GM13976 (cell line): ENCODE results near the gene LAMB1.

Experiments used
- DNase-seq: peaks from one replicate; pipeline ENCODE4 v3.0.0; 2012; ENCODE audit warnings: low spot score
- in situ Hi-C: fragments of 300-500 bp; cut with MboI; formaldehyde crosslinking; loops from one replicate; pipeline ENCODE4 v1.12.0; 2022; ENCODE audit warnings: low sequenced_read_pairs, mixed read lengths, inconsistent platforms; ENCODE audit not compliant: unreplicated experiment
- TF ChIP-seq, protein P1 (sequence below): IDR thresholded peaks from 2 replicates; pipeline ENCODE4 v1.5.1; 2012; ENCODE audit warnings: borderline replicate concordance, mild to moderate bottlenecking; ENCODE audit not compliant: insufficient read depth; ENCODE audit errors: extremely low read depth, missing control alignments, control extremely low read depth

Gene LAMB1

DNA sequence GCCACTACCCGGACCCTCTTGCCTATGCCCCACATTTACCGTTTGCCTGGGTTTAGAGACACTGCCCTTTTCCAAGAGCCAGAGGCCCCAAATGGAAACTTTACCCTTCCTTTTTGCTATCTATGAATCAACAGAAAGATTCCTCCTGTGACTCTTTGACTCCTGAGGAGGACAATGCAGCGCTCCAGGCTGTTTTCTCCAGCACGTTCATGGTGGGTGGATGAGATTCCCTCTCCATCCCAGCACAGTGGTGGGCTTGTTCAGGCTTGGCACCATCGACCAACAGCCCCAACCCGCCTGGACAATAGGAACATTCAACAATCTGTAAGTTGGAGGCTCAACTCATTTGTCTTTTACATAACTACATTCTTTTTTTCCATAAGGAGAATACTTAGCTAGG lies 56.1 kb downstream of the LAMB1 start:
- in situ Hi-C loops: no loop called here
- DNase-seq: no peak
- TF ChIP-seq, protein P1, sequence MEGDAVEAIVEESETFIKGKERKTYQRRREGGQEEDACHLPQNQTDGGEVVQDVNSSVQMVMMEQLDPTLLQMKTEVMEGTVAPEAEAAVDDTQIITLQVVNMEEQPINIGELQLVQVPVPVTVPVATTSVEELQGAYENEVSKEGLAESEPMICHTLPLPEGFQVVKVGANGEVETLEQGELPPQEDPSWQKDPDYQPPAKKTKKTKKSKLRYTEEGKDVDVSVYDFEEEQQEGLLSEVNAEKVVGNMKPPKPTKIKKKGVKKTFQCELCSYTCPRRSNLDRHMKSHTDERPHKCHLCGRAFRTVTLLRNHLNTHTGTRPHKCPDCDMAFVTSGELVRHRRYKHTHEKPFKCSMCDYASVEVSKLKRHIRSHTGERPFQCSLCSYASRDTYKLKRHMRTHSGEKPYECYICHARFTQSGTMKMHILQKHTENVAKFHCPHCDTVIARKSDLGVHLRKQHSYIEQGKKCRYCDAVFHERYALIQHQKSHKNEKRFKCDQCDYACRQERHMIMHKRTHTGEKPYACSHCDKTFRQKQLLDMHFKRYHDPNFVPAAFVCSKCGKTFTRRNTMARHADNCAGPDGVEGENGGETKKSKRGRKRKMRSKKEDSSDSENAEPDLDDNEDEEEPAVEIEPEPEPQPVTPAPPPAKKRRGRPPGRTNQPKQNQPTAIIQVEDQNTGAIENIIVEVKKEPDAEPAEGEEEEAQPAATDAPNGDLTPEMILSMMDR: no peak

DNA sequence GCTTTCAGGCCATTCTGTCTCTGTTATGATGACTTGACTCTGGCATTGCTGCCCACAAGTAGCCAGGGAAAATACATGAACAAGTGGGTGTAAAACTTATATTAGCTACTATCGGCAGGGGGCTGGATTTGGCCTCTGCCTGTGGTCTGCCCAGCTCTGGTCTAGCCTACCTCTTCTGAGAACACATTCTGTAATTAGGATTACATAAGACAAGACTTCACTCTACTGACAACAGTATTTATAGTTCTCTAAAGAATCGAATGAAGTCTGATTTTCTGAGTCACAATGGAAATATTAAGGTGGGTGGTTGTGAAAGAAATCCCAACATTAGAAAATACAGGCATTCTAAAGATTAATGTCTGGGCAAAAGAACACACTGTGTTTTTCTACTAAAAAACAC lies 56.5 kb downstream of the LAMB1 start:
- TF ChIP-seq, protein P1: no peak
- DNase-seq: no peak
- in situ Hi-C loops: no loop called here

DNA sequence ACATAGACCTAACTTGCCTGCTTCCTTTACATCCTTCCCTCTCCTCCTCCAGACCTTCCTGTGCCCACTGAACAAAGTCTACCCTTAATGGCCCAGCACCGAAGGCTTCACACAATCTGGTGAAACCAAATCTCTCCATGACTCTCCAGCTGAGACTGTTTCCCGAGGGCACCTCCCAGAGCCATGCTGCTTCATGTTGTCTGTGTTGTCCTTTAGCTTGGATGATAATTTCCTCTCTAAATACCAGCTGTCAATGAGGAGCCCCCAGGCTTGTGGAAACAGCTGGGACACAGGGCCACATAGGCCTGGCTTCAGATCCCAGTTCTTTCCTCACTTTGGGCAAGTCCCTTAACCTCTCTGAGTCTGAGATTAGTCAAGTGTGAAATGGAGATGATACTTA lies 57.6 kb downstream of the LAMB1 start:
- TF ChIP-seq, protein P1: no peak
- in situ Hi-C loops: no loop called here
- no peak for DNase-seq

DNA sequence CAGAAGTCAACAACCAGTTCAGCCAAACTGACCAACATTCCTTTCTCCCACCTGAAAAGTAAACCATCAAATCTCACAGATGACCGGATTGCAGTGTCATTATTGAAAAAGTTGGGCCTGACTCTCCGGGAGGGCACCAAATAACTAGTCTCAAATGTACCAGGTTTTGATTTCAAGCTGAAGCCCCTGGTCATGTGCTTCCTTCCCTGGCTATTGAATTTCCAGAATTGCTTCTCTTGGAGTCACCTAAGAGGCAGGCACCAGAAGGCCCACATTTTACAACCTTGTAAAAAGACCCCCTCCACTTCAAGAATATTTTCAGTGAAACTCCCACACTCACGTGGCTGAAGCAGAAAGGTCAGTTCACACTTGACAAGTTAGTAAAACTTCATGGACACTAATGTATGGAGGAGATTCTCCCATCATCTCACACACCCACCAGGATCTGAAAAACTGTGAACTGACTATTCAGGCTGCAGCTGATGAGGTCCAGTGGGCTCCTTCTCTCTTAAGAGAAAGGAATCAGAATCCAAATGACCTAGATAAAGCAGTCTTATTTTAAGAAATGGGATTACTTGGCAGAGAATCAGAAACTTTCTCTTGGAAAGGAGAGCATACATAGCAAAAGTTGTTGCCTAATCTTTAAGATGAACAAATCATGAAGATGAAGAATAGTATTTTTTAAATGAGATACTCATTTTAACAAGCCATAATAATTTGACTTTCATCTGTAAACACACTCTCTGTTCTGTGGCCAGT lies 58.4 kb downstream of the LAMB1 start:
- in situ Hi-C loops: no loop called here
- DNase-seq: no peak
- TF ChIP-seq, protein P1: no peak

DNA sequence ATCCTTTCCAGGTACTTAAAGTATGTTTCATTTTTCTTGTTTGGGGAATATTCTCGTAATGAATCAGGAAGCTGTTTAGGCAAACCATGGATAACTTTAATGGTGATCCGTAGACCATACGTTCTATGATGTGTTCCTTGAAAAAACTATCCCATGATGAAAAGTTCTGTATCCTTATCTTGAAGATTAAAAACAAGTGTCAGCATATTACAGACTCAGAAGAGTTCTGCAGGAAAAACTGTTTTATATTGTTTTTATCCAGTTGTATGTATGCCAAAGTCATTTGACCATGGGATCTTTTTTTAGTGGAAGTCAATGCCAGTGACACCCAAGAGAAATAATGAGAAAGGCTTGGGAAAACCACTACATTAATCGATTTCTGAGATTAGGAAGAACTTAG lies 59.9 kb downstream of the LAMB1 start:
- in situ Hi-C loops: no loop called here
- TF ChIP-seq, protein P1: no peak
- no peak for DNase-seq

DNA sequence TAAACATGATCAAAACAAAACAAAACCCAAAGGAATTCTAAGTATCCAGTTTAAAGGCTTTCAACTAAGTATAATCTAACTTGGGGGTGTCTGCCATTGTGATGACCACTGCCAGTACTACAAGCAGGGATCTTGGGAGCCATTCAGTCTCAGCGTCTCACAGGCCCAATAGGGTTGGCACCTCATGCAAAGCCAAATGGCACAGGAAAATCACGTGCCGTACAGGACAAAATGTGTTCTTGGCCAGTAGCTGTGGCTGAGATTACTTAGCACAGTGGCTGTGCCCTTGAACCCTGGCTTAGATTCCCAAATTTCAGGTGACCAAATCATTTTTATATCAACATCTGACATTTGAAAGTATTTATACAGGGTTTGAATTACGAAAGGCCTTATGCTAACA lies 62.0 kb downstream of the LAMB1 start:
- in situ Hi-C loops: no loop called here
- TF ChIP-seq, protein P1: no peak
- DNase-seq: no peak
